A549 (cell line): ENCODE measurements around the gene F2RL1. TPM values are rescaled to one million over a fixed set of nuclear protein-coding genes. Genes with fewer than 3 reads are reported as not detected.

Experiments used
- ATAC-seq, 2 experiments: fragments of 200-7000 bp in 1 of 2; fragments of >200 bp in 1 of 2; cut with Nextera tagmentation in 1 of 2; cut with Tn5 transposase in 1 of 2; 3 replicates each; pipeline versions ENCODE4 v1.8.0 to v1.9.1; 2018 to 2020; ENCODE audit warnings: mild to moderate bottlenecking in 1 of 2, moderate library complexity in 1 of 2
- CTCF ChIA-PET: fragments of 300-600 bp; sonication (Branson Sonifier 250); formaldehyde crosslinking; extraction: SDS; loops from one replicate; lab custom pipeline; 2021; ENCODE audit warnings: antibody characterized with exemption, inconsistent platforms; lab: Yijun Ruan, JAX
- POLR2A ChIA-PET: fragments of 350-600 bp; formaldehyde crosslinking; extraction: SDS; loops from one replicate; lab custom pipeline; 2021; ENCODE audit warnings: antibody characterized with exemption, inconsistent platforms; lab: Yijun Ruan, JAX
- DNase-seq, 2 experiments: peaks; one replicate each; pipeline versions ENCODE4 v3.0.0 to v3.0.0-alpha.2; 2011 to 2016; ENCODE audit warnings: low read depth in 1 of 2, low spot score in 1 of 2
- FAIRE-seq: peaks from 2 replicates; lab custom pipeline; 2011; peaks lifted over from hg19 to GRCh38; lab: Jason Lieb, UNC
- H3K27ac ChIP-seq, 2 experiments: fragments of >200 bp; sonication (Bioruptor Twin); formaldehyde crosslinking; 3 replicates each; pipeline ENCODE4 v1.5.1; 2016 to 2017
- H3K4me1 ChIP-seq: fragments of >200 bp; sonication (Bioruptor Twin); formaldehyde crosslinking; 3 replicates; pipeline ENCODE4 v1.6.1; 2016
- H3K4me2 ChIP-seq: fragments of >200 bp; sonication (Bioruptor Twin); formaldehyde crosslinking; 3 replicates; pipeline ENCODE4 v1.6.1; 2016
- H3K4me3 ChIP-seq: fragments of >200 bp; sonication (Bioruptor Twin); formaldehyde crosslinking; 3 replicates; pipeline ENCODE4 v1.5.1; 2016
- H3K9me3 ChIP-seq: fragments of >200 bp; sonication (Bioruptor Twin); formaldehyde crosslinking; 3 replicates; pipeline ENCODE4 v1.6.1; 2016
- ATOH8 ChIP-seq: fragments of 250-450 bp; sonication (Bioruptor Pico); IDR thresholded peaks from 2 replicates; pipeline ENCODE4 v1.5.0; 2020; ENCODE audit warnings: low read depth, mild to moderate bottlenecking, moderate library complexity
- CHD4 ChIP-seq: fragments of 200-600 bp; sonication (generic); IDR thresholded peaks from 2 replicates; pipeline ENCODE4 v1.6.1; 2016; ENCODE audit warnings: antibody characterized with exemption, mild to moderate bottlenecking, borderline replicate concordance
- E2F6 ChIP-seq: IDR thresholded peaks from 2 replicates; pipeline ENCODE4 v1.6.1; 2012; ENCODE audit warnings: low read depth, borderline replicate concordance
- EHF ChIP-seq: fragments of 250-450 bp; sonication (Bioruptor Pico); IDR thresholded peaks from 2 replicates; pipeline ENCODE4 v1.5.0; 2020; ENCODE audit warnings: mild to moderate bottlenecking
- ESRRA ChIP-seq: fragments of 150-350 bp; IDR thresholded peaks from 2 replicates; pipeline ENCODE4 v1.6.1; 2014; ENCODE audit warnings: mild to moderate bottlenecking, low read length, borderline replicate concordance
- FOSB ChIP-seq: fragments of 250-450 bp; sonication (Bioruptor Pico); IDR thresholded peaks from 2 replicates; pipeline ENCODE4 v1.5.0; 2020; ENCODE audit warnings: mild to moderate bottlenecking, moderate library complexity
- FOXS1 ChIP-seq: fragments of 250-450 bp; sonication (Bioruptor Pico); IDR thresholded peaks from 2 replicates; pipeline ENCODE4 v1.5.0; 2020; ENCODE audit warnings: mild to moderate bottlenecking, moderate library complexity
- HEYL ChIP-seq: fragments of 250-450 bp; sonication (Bioruptor Pico); IDR thresholded peaks from 2 replicates; pipeline ENCODE4 v1.8.0; 2021; ENCODE audit warnings: mild to moderate bottlenecking, moderate library complexity
- HMGXB4 ChIP-seq: fragments of 250-450 bp; sonication (Bioruptor Pico); IDR thresholded peaks from 2 replicates; pipeline ENCODE4 v1.5.0; 2021; ENCODE audit warnings: mild to moderate bottlenecking, moderate library complexity, borderline replicate concordance
- JUNB ChIP-seq: fragments of >200 bp; sonication (Bioruptor Twin); formaldehyde crosslinking; IDR thresholded peaks from 2 replicates; pipeline ENCODE4 v1.6.1; 2016
- POLR2A ChIP-seq: IDR thresholded peaks from 2 replicates; pipeline ENCODE4 v1.6.1; 2012; ENCODE audit warnings: mild to moderate bottlenecking, low read length
- REST ChIP-seq: fragments of 200-600 bp; sonication (generic); IDR thresholded peaks from 2 replicates; pipeline ENCODE4 v1.6.1; 2016; ENCODE audit warnings: antibody characterized with exemption, mild to moderate bottlenecking, moderate library complexity
- RNF2 ChIP-seq: fragments of 200-600 bp; sonication (generic); IDR thresholded peaks from 2 replicates; pipeline ENCODE4 v1.6.1; 2016; ENCODE audit warnings: low read depth, mild to moderate bottlenecking, antibody characterized with exemption, moderate library complexity, borderline replicate concordance
- SMC3 ChIP-seq: fragments of >200 bp; sonication (Bioruptor Twin); formaldehyde crosslinking; IDR thresholded peaks from 3 replicates; pipeline ENCODE4 v1.6.1; 2018; ENCODE audit warnings: inconsistent platforms
- USF2 ChIP-seq: fragments of 450-650 bp; IDR thresholded peaks from 2 replicates; pipeline ENCODE4 v1.6.1; 2014; ENCODE audit warnings: antibody characterized with exemption
- ZNF302 ChIP-seq: fragments of 250-450 bp; sonication (Bioruptor Pico); IDR thresholded peaks from 2 replicates; pipeline ENCODE4 v1.9.0; 2021; ENCODE audit warnings: inconsistent platforms, mild to moderate bottlenecking, moderate library complexity
- WGBS: methylation state at CpG from one replicate; pipeline ENCODE4 v1.1.6; 2017; ENCODE audit errors: missing lambda C conversion rate; 5-methylcytosine and 5-hydroxymethylcytosine counted together
- polyA plus RNA-seq, 4 experiments: library from polyadenylated mRNA; depleted of rRNA in 3 of 4; stranded (reverse); fragments of >200 nt; fragmentation: RNase III in 1 of 4; extraction: RNeasy Plus Mini Kit Qiagen cat#74134 plus additional on column Dnase treatment in 1 of 4; gene quantifications; 2 replicates in 3 of 4; 3 replicates in 1 of 4; pipeline ENCODE4 v1.2.3, GENCODE V29; 2011 to 2017

The F2RL1 gene
- polyA plus RNA-seq, 2 of the 4 experiments (the other 2 are of a cell fraction) = 88.7 to 226 TPM

GRCh38 chr5:76859591-76860247 lies 40.9 kb downstream of the F2RL1 start:
- ATAC-seq = no peak
- 98% methylated on average over 10 of the region's 10 CpGs for WGBS
- FAIRE-seq = no peak
- no peaks in the 10 kb centered on the region for H3K9me3 ChIP-seq
- no peak for TF ChIP-seq HMGXB4 (CRISPR knock-in tag)
- TF ChIP-seq HEYL (CRISPR knock-in tag) = no peak
- no peak for TF ChIP-seq FOSB (CRISPR knock-in tag)
- no peak for TF ChIP-seq SMC3
- no peak for TF ChIP-seq REST
- no peak overlapping the region for H3K4me3 ChIP-seq
- POLR2A ChIA-PET = no interaction called here
- peaks cover 10% of the 10 kb centered on the region for H3K4me1 ChIP-seq
- no peak for DNase-seq
- H3K4me2 ChIP-seq = no peak overlapping the region
- no peak overlapping the region for H3K27ac ChIP-seq
- CTCF ChIA-PET = interaction anchor here (1.2 to 2.6 kb wide), 6 partner anchors 8 to 217 kb away, joined by 3 to 12 read pairs (median 4); no protein-coding TSS in a partner anchor

GRCh38 chr5:76861612-76862011 lies 42.8 kb downstream of the F2RL1 start:
- CTCF ChIA-PET = interaction anchor here (0.7 to 1.4 kb wide), 2 partner anchors 155 to 445 kb away, joined by 3 to 6 read pairs; no protein-coding TSS in a partner anchor
- no peaks in the 10 kb centered on the region for H3K9me3 ChIP-seq
- H3K27ac ChIP-seq = no peak overlapping the region
- H3K4me3 ChIP-seq = no peak overlapping the region
- H3K4me1 ChIP-seq = no peaks in the 10 kb centered on the region
- no peak overlapping the region for H3K4me2 ChIP-seq
- FAIRE-seq (no peak), ATAC-seq (no peak), DNase-seq (no peak)
- WGBS = 68% methylated on average over 5 of the region's 5 CpGs
- POLR2A ChIA-PET = no interaction called here
- TF ChIP-seq FOXS1 (no peak), JUNB (no peak), POLR2A (no peak), ATOH8 (CRISPR knock-in tag) (no peak)

- H3K9me3 ChIP-seq = no peaks in the 10 kb centered on the region
- H3K27ac ChIP-seq = no peak overlapping the region
- H3K4me3 ChIP-seq = no peak overlapping the region
- CTCF ChIA-PET = interaction anchor here (1.4 kb wide), 1 partner anchor 153 kb away, joined by 6 read pairs; no protein-coding TSS in a partner anchor
- no peak overlapping the region for H3K4me2 ChIP-seq
- POLR2A ChIA-PET = no interaction called here
- no peak for FAIRE-seq
- 71% methylated on average over 1 of the region's 1 CpG for WGBS
- no peak for DNase-seq
- H3K4me1 ChIP-seq = peaks cover 9% of the 10 kb centered on the region; the same call in 2 of the 3 replicates
- ATAC-seq = no peak
- no peak for TF ChIP-seq ESRRA
- TF ChIP-seq POLR2A = no peak
- no peak for TF ChIP-seq EHF (CRISPR knock-in tag)
- TF ChIP-seq HEYL (CRISPR knock-in tag) = no peak
- TF ChIP-seq ZNF302 = no peak
- TF ChIP-seq RNF2 = no peak
- no peak for TF ChIP-seq E2F6
- TF ChIP-seq CHD4 = no peak
- TF ChIP-seq HMGXB4 (CRISPR knock-in tag) = no peak
- no peak for TF ChIP-seq FOSB (CRISPR knock-in tag)
- TF ChIP-seq USF2 = no peak
- no peak for TF ChIP-seq REST
These were observed 44.2 kb downstream of the F2RL1 start for GRCh38 chr5:76863001-76863400.
